HepG2 (cell line): ENCODE results near the gene MED25. TPM values are rescaled to one million over a fixed set of nuclear protein-coding genes. Genes with fewer than 3 reads are reported as not detected.

Experiments
- ARHGAP35 ChIP-seq: sonication (generic); formaldehyde crosslinking; IDR thresholded peaks from 2 replicates; pipeline ENCODE4 v1.9.0; 2022; ENCODE audit warnings: mild to moderate bottlenecking, inconsistent platforms, moderate library complexity, missing genetic modification reagents, borderline replicate concordance
- DNMT1 ChIP-seq: sonication (generic); formaldehyde crosslinking; IDR thresholded peaks from 2 replicates; pipeline ENCODE4 v1.5.1; 2020; ENCODE audit warnings: mild to moderate bottlenecking, missing genetic modification reagents
- ELF3 ChIP-seq: IDR thresholded peaks from 2 replicates; pipeline ENCODE4 v1.6.1; 2016; ENCODE audit warnings: missing genetic modification reagents, missing compliant biosample characterization
- GMEB1 ChIP-seq: sonication (generic); formaldehyde crosslinking; IDR thresholded peaks from 2 replicates; pipeline ENCODE4 v1.5.1; 2020; ENCODE audit warnings: missing genetic modification reagents, mild to moderate bottlenecking, borderline replicate concordance
- KMT2B ChIP-seq: IDR thresholded peaks from 2 replicates; pipeline ENCODE4 v1.6.1; 2016; ENCODE audit warnings: missing genetic modification reagents, missing compliant biosample characterization
- MTA1 ChIP-seq: sonication (generic); formaldehyde crosslinking; IDR thresholded peaks from 2 replicates; pipeline ENCODE4 v1.4.0; 2020; ENCODE audit warnings: missing genetic modification reagents, mild to moderate bottlenecking, borderline replicate concordance
- NBN ChIP-seq: fragments of 450-650 bp; conservative IDR thresholded peaks from 2 replicates; pipeline ENCODE4 v1.6.1; 2017
- TAF1 ChIP-seq: sonication (generic); formaldehyde crosslinking; IDR thresholded peaks from 2 replicates; pipeline ENCODE4 v1.4.0; 2020; ENCODE audit warnings: missing genetic modification reagents
- XRCC5 ChIP-seq: fragments of 200-400 bp; formaldehyde crosslinking; optimal IDR thresholded peaks from 2 replicates; pipeline ENCODE3; 2017; ENCODE audit warnings: mild to moderate bottlenecking, low read length
- ZBTB25 ChIP-seq: IDR thresholded peaks from 2 replicates; pipeline ENCODE4 v1.6.1; 2018; ENCODE audit warnings: missing genetic modification reagents
- ZFP37 ChIP-seq: sonication (generic); formaldehyde crosslinking; IDR thresholded peaks from 2 replicates; pipeline ENCODE4 v1.4.0; 2020; ENCODE audit warnings: missing genetic modification reagents, borderline replicate concordance
- ZHX1 ChIP-seq: sonication (generic); formaldehyde crosslinking; IDR thresholded peaks from 2 replicates; pipeline ENCODE4 v1.8.1; 2022; ENCODE audit warnings: low read depth, mild to moderate bottlenecking, missing genetic modification reagents
- ZNF136 ChIP-seq: sonication (generic); formaldehyde crosslinking; IDR thresholded peaks from 2 replicates; pipeline ENCODE4 v1.8.1; 2022; ENCODE audit warnings: low read depth, mild to moderate bottlenecking, moderate library complexity, missing genetic modification reagents
- ZNF318 ChIP-seq: sonication (generic); formaldehyde crosslinking; IDR thresholded peaks from 2 replicates; pipeline ENCODE4 v1.4.0; 2020; ENCODE audit warnings: mild to moderate bottlenecking, missing genetic modification reagents
- ZNF546 ChIP-seq: sonication (generic); formaldehyde crosslinking; conservative IDR thresholded peaks from 2 replicates; pipeline ENCODE4 v1.8.1; 2023; ENCODE audit warnings: mild to moderate bottlenecking, missing genetic modification reagents
- polyA plus RNA-seq, 8 experiments: library from polyadenylated mRNA; depleted of rRNA in 3 of 8; stranded (reverse) in 7 of 8; unstranded in 1 of 8; fragments of >200 nt; fragmentation: Illumina TruSeq in 4 of 8; extraction: Trizol in 4 of 8; gene quantifications; 2 replicates each; pipeline versions ENCODE4 v1.2.1 to v1.2.3, GENCODE V29; 2011 to 2016; ENCODE audit warnings: low read depth in 4 of 8, missing spikeins in 1 of 8, mixed read lengths in 1 of 8; ENCODE audit not compliant: insufficient read depth in 1 of 8
- total RNA-seq, 5 experiments: library from RNA; depleted of rRNA; stranded (reverse); fragments of >200 nt; fragmentation: Illumina TruSeq; extraction: Trizol; gene quantifications; 2 replicates each; pipeline ENCODE4 v1.2.3, GENCODE V29; 2016; ENCODE audit warnings: low read depth in 1 of 5

Gene MED25
- total and polyA plus RNA-seq, 2 of the 13 experiments (the other 11 are each of a cell fraction or from before 2014, with no cell fraction given): 11.1 to 15.1 TPM

GRCh38 chr19:49771674-49772139 lies 46.4 kb upstream of the MED25 start (continued):
- TF ChIP-seq ZNF318: 0 out of 2 replicates have a peak, but pooled peaks have one; percentile 60
- TF ChIP-seq DNMT1 (CRISPR knock-in tag): no peak
- peak; percentile 43; the same call in 1 of the 2 replicates for TF ChIP-seq TAF1 (CRISPR knock-in tag)
- TF ChIP-seq ARHGAP35 (CRISPR knock-in tag): no peak
- TF ChIP-seq ZBTB25: no peak
- peak; percentile 84 for TF ChIP-seq ELF3 (CRISPR knock-in tag)
- TF ChIP-seq ZNF546: no peak
- 0 out of 2 replicates have a peak, but pooled peaks have one; percentile 48 for TF ChIP-seq ZHX1 (CRISPR knock-in tag)
- TF ChIP-seq GMEB1 (CRISPR knock-in tag): peak; percentile 16; the same call in 1 of the 2 replicates
- TF ChIP-seq ZFP37 (CRISPR knock-in tag): peak; percentile 60; the same call in 1 of the 2 replicates
- TF ChIP-seq XRCC5: peak; percentile 24
- TF ChIP-seq KMT2B (CRISPR knock-in tag): peak; percentile 38; the same call in 1 of the 2 replicates
- peak; percentile 91; the same call in 1 of the 2 replicates for TF ChIP-seq ZNF136 (CRISPR knock-in tag)
- TF ChIP-seq NBN: no peak
- TF ChIP-seq MTA1: 0 out of 2 replicates have a peak, but pooled peaks have one; percentile 47
